ENCODE data around the gene MRGPRD. TPM values are rescaled to one million over a fixed set of nuclear protein-coding genes. Genes with fewer than 3 reads are reported as not detected.

MRGPRD gene
- total RNA-seq, 1 donor from 2014 or later = not detected

GRCh38 chr11:69008737-69009440 lies 28.1 kb upstream of the MRGPRD start:
- intact Hi-C loops (cut with micrococcal nuclease) = no loop called here
- H3K9me3 ChIP-seq (replicated peaks) = no peaks in the 10 kb centered on the region

GRCh38 chr11:69007975-69008381 lies 27.2 kb upstream of the MRGPRD start:
- TF ChIP-seq, protein P1, sequence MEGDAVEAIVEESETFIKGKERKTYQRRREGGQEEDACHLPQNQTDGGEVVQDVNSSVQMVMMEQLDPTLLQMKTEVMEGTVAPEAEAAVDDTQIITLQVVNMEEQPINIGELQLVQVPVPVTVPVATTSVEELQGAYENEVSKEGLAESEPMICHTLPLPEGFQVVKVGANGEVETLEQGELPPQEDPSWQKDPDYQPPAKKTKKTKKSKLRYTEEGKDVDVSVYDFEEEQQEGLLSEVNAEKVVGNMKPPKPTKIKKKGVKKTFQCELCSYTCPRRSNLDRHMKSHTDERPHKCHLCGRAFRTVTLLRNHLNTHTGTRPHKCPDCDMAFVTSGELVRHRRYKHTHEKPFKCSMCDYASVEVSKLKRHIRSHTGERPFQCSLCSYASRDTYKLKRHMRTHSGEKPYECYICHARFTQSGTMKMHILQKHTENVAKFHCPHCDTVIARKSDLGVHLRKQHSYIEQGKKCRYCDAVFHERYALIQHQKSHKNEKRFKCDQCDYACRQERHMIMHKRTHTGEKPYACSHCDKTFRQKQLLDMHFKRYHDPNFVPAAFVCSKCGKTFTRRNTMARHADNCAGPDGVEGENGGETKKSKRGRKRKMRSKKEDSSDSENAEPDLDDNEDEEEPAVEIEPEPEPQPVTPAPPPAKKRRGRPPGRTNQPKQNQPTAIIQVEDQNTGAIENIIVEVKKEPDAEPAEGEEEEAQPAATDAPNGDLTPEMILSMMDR (IDR thresholded peaks at IDR 0.05; ENCODE audit: borderline replicate concordance) = no peak
- Histone ChIP-seq H3K27me3 (ENCODE audit: low read depth) (peaks cover 50% of the 10 kb centered on the region), H3K9me3 (replicated peaks) (no peaks in the 10 kb centered on the region), H3K4me3 (no peak overlapping the region), H3K36me3 (peaks cover 5% of the 10 kb centered on the region), H3K4me1 (peaks cover 52% of the 10 kb centered on the region), H3K27ac (replicated peaks) (peak overlapping the region; percentile 84)
- intact Hi-C loops (cut with micrococcal nuclease) = no loop called here
- DNase-seq = no peak

More at GRCh38 chr11:69008737-69009440, 28.1 kb upstream of the MRGPRD start:
- DNase-seq = peak; percentile 73
- Histone ChIP-seq H3K4me1 (peaks cover 59% of the 10 kb centered on the region), H3K27me3 (ENCODE audit: low read depth) (peaks cover 56% of the 10 kb centered on the region), H3K27ac (replicated peaks) (peak overlapping the region; percentile 84), H3K4me3 (no peak overlapping the region), H3K36me3 (peaks cover 5% of the 10 kb centered on the region)
- TF ChIP-seq, protein P1 (IDR thresholded peaks at IDR 0.05; ENCODE audit: borderline replicate concordance) = no peak

- Histone ChIP-seq H3K36me3 (peaks cover 5% of the 10 kb centered on the region), H3K4me1 (peaks cover 43% of the 10 kb centered on the region), H3K27me3 (ENCODE audit: low read depth) (peaks cover 39% of the 10 kb centered on the region), H3K9me3 (replicated peaks) (no peaks in the 10 kb centered on the region), H3K27ac (replicated peaks) (no peak overlapping the region), H3K4me3 (no peak overlapping the region)
- no peak for DNase-seq
- TF ChIP-seq, protein P1 (IDR thresholded peaks at IDR 0.05; ENCODE audit: borderline replicate concordance) = no peak
- intact Hi-C loops (cut with micrococcal nuclease) = no loop called here
Observed at GRCh38 chr11:69006816-69007215, 26.0 kb upstream of the MRGPRD start.

- no peak overlapping the region for H3K4me3 ChIP-seq
- DNase-seq = no peak
- intact Hi-C loops (cut with micrococcal nuclease) = no loop called here
- H3K27ac ChIP-seq (replicated peaks) = no peak overlapping the region
- TF ChIP-seq, protein P1 (IDR thresholded peaks at IDR 0.05; ENCODE audit: borderline replicate concordance) = no peak
- no peaks in the 10 kb centered on the region for H3K9me3 ChIP-seq (replicated peaks)
- H3K27me3 ChIP-seq (ENCODE audit: low read depth) = peaks cover 28% of the 10 kb centered on the region
- H3K36me3 ChIP-seq = peaks cover 5% of the 10 kb centered on the region
- peaks cover 33% of the 10 kb centered on the region for H3K4me1 ChIP-seq
Observed at GRCh38 chr11:69005631-69006368, 25.0 kb upstream of the MRGPRD start.

DNA sequence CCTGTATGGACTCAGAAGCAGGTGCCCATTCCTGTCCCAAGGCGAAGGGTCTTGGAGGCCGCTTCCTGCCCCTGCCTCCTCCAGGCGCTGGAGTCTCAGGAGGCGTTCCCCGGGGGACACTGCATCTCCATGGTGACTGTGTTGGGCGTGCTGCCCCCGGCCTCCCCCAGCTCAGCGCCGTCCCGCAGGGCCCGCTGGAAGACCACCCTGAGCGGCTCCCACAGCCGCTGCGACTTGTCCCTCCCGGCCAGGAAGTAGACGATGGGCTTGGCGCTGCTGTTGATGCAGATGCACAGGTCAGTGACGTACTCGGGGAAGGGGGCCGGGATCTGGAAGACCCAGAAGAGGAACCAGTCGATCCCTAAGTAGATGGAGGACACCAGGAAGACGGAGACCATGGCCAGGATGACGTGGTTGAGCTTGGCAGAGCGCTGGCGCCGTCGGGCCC lies 24.4 kb upstream of the MRGPRD start:
- no peaks in the 10 kb centered on the region for H3K9me3 ChIP-seq (replicated peaks)
- peaks cover 5% of the 10 kb centered on the region for H3K36me3 ChIP-seq
- intact Hi-C loops (cut with micrococcal nuclease) = no loop called here
- no peak overlapping the region for H3K27ac ChIP-seq (replicated peaks)
- peaks cover 32% of the 10 kb centered on the region for H3K4me1 ChIP-seq
- TF ChIP-seq, protein P1 (IDR thresholded peaks at IDR 0.05; ENCODE audit: borderline replicate concordance) = no peak
- H3K27me3 ChIP-seq (ENCODE audit: low read depth) = peaks cover 24% of the 10 kb centered on the region
- no peak for DNase-seq
- H3K4me3 ChIP-seq = no peak overlapping the region
